Fibroblast of pulmonary artery (primary cell): ENCODE data around the gene RAPGEF1.
A peak's percentile ranks its signal among the peaks of the same experiment; 100 is the strongest.

ENCODE experiments used
- DNase-seq: peaks from one replicate; pipeline ENCODE4 v3.0.0-alpha.2; 2010; ENCODE audit warnings: low read depth
- H3K4me3 ChIP-seq: replicated peaks from 2 replicates; pipeline ENCODE4 v1.5.1; 2011; ENCODE audit warnings: low read depth, mild to moderate bottlenecking, control low read depth, low read length, moderate library complexity
- TF ChIP-seq, protein P1 (sequence below): IDR thresholded peaks from 2 replicates; pipeline ENCODE4 v1.5.1; 2011; ENCODE audit warnings: mild to moderate bottlenecking, control low read depth, low read length, inconsistent platforms; ENCODE audit errors: missing control alignments

The RAPGEF1 gene

DNA sequence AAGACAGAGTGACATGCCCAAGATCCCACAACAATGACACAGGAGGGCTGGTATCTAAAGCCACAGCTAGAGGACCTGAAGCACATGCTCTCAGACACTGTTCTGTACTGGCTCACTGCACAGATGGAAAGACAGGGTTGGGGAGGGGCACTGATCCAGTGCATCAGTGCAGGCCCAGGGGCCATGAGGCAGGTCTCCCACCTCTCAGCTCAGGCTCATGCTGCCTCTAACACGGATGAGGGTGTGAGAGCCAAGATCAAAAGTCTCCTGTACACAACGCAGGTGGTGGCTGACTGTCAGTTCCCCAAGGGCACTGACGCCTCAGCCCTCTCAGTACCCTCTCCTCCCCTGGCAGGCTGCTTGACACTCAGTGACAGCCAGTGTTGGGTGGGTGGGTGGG lies 10.9 kb downstream of the RAPGEF1 start:
- H3K4me3 ChIP-seq, result no peak overlapping the region
- no peak for DNase-seq
- TF ChIP-seq, protein P1, sequence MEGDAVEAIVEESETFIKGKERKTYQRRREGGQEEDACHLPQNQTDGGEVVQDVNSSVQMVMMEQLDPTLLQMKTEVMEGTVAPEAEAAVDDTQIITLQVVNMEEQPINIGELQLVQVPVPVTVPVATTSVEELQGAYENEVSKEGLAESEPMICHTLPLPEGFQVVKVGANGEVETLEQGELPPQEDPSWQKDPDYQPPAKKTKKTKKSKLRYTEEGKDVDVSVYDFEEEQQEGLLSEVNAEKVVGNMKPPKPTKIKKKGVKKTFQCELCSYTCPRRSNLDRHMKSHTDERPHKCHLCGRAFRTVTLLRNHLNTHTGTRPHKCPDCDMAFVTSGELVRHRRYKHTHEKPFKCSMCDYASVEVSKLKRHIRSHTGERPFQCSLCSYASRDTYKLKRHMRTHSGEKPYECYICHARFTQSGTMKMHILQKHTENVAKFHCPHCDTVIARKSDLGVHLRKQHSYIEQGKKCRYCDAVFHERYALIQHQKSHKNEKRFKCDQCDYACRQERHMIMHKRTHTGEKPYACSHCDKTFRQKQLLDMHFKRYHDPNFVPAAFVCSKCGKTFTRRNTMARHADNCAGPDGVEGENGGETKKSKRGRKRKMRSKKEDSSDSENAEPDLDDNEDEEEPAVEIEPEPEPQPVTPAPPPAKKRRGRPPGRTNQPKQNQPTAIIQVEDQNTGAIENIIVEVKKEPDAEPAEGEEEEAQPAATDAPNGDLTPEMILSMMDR, result no peak

DNA sequence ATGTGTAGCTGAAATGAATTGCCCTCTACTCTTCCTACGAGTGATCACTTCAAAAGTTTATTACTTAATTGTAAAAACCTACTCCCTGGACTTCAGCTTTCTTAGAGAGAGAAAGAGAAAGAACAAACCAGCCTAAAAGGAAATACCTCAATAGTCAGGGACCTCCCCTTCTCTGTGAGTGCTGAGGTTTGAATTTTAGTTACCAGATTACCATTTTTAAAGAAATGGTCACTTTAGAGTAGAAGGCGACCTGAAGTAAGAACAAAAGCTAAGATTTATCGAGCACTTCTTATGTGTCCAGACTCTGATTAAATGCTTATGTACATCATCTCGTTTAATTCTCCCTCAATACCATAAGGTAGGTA lies 11.3 kb downstream of the RAPGEF1 start:
- DNase-seq, result no peak
- TF ChIP-seq, protein P1, result no peak
- H3K4me3 ChIP-seq, result no peak overlapping the region

DNA sequence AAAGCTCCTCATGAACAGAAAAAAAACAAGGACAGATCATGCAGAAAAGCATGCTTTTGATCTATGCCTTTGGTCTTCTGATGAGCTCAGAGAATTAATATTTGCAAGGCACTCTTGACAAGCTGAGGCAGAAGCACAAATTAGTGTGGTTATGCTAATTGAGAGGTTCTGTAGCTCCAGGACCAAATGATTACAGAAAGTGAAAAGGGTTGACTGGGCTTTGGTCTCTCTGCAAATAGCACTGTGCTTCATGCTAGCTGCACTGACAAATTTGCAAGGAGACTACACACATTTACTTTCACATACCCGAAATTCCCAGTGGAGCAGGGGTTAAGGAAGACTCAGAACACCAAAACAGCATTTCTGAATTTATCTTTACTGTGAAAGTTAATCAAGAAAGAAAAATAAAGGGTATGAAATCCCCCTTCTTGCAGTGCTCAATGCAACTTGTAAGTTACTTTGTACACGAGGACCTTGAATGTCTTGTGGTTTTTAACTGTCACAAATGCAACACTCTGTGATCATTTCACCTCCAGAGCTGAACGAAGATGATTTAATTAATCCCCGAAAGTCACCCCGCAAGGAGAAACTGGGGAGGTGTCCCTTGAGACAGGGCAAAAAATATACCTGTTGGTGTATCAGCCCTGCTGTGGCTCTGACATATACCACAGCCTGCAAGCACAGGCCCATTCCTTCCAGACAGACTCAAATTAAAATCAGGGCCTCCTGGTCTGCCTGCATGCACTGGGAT lies 11.9 kb downstream of the RAPGEF1 start:
- no peak for DNase-seq
- no peak overlapping the region for H3K4me3 ChIP-seq
- TF ChIP-seq, protein P1, result no peak

DNA sequence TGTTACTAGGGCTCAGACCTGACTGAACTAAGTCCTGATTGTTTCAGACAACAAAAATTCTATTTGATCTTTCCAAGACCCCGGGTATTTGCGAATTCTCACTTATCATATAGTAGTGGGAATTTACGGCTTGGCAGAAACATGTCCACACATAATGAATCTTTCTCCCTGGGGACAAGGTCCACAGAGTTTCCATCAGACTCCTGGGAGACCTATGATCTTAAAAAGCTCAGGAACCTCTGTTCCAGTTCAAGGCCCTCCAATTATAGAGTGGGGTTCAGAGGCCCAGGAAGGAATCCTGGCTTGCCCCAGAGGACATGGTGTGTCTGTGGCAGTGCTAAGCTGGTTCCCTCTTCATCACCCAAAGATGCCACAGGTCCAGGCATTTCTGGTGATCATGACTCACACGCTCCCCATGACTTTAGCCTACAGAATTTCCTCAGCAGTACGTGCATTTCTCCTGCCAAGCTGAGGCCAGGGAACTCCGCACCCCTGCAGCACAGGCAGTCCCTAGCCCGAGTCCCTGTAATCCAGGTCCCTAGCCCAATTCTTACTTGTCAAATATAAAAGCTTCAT lies 12.6 kb downstream of the RAPGEF1 start:
- TF ChIP-seq, protein P1, result no peak
- peak; percentile 48 for DNase-seq
- no peak overlapping the region for H3K4me3 ChIP-seq

DNA sequence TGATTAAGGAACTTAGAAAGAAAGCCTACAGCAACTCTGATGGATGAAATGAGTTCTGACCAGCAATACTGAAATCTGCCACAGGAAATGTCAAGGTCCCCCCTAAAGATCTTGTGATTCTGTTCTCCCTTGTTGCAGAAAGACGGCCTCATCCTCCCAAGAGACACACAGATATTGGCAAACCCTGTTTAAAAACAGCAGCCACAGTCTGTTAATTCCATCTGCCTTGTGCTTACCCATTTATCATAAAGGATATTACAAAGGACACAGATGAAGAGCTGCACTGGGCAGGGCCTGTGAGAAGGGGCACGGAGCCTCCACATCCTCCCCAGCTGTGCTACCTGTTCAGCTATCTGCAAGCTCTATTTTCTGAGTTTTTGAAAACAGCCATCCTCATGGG lies 15.2 kb downstream of the RAPGEF1 start:
- DNase-seq, result no peak

DNA sequence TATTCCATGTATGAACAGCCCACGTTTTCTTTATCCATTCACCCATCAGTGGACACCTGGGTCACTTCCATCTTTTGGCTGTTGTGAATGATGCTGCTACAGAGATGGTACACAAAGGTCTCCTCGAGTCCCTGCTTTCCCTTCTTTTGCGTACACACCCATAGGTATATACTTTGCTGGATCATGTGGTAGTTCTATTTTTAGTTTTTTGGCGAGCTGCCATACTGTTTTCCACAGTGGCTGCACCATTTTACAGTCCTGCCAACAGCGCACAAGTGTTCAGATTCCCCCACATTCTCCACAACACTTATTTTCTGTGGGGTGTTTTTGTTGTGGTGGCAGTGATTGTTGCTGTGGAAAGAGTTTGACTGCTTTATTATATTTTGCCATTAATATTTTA lies 16.2 kb downstream of the RAPGEF1 start:
- TF ChIP-seq, protein P1, result no peak
- H3K4me3 ChIP-seq, result no peak overlapping the region
- DNase-seq, result no peak

More for the DNA sequence above, 15.2 kb downstream of the RAPGEF1 start:
- TF ChIP-seq, protein P1, result no peak
- H3K4me3 ChIP-seq, result no peak overlapping the region

DNA sequence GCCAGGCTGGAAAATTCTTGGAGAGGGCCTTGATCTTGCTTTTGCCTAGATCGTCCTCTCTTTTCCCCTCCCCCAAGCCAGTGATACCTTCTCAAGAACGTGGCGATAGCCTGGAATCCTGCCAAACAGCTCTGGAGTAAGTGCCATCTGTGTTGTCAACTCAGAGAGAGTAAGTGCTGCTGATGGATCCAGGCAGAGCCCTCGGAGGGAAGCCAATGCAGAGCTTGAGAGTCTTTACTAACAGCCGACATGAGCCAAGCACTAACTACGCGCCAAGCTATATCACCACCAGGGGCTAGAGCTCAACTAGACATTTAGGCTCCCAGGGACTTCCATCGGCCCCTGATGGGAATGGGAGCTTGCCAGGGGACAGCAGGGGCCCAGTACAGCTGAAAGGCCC lies 17.6 kb downstream of the RAPGEF1 start:
- DNase-seq, result no peak
- no peak overlapping the region for H3K4me3 ChIP-seq
- TF ChIP-seq, protein P1, result no peak
